ENCODE results near the gene SARDH. TPM values are rescaled to one million over a fixed set of nuclear protein-coding genes. Genes with fewer than 3 reads are reported as not detected.

SARDH gene
- total and polyA plus RNA-seq, 2 of the 8 experiments (the other 6 are each of a cell fraction or from before 2014, with no cell fraction given) = 6.4 to 7.4 TPM

DNA sequence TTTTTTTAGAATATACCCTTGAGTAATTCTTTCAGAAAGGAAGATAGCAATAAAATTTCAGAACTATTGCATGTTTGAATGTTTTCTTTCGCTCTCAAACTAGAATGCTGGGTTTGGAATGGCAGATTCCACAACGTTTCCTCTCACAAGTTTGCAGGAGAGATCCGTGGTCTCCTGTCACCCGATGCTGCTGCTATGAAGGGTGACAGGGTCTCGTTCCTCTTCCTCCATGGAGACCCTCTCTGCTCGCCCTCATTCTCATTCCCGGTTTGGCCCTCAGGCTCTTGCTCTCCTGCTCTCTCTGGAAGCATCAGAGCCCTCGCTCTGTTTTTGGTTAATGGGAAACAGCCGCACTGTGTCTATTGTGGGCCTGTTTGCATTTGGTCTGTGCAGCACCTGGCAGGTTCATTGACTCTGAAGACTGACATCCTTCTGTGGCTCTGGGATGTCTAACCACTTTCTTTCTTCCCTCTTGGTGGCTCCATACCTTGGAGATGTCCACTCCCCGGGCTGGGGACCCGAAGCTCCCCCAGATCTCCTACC lies 116.4 kb downstream of the SARDH start:
- no peak overlapping the region for H3K4ac ChIP-seq (replicated peaks; ENCODE audit: insufficient read length, low read depth, low read length)
- DNase-seq (ENCODE audit: low read depth in 1 of 2, low spot score in 2 of 2) (no peak), FAIRE-seq (no peak)
- no peak overlapping the region for H2BK12ac ChIP-seq (ENCODE audit: low read depth, low read length)
- H3K18ac ChIP-seq (ENCODE audit: extremely low read depth, low read length) = no peak overlapping the region
- H2BK120ac ChIP-seq (replicated peaks; ENCODE audit: low read depth, low read length) = no peak overlapping the region
- H3K14ac ChIP-seq (ENCODE audit: insufficient read length) = no peak overlapping the region
- peaks cover 0 to 5% (median 0%) of the 10 kb centered on the region in 4 experiments; a peak in 2 of 7 replicates for H3K27me3 ChIP-seq (replicated peaks in 1 of 4; ENCODE audit: control insufficient read depth in 3 of 4, extremely low read depth in 1 of 4, insufficient read depth in 3 of 4, low read length in 3 of 4)
- H2BK5ac ChIP-seq (ENCODE audit: low read depth, low read length) = no peak overlapping the region
- no peaks in the 10 kb centered on the region for H3K4me1 ChIP-seq (replicated peaks in 1 of 4; ENCODE audit: control insufficient read depth in 3 of 4, insufficient read depth in 4 of 4, low read length in 3 of 4)
- H4K20me1 ChIP-seq (replicated peaks in 1 of 2; ENCODE audit: control insufficient read depth in 1 of 2, insufficient read depth in 2 of 2, low read length in 2 of 2) = no peaks in the 10 kb centered on the region
- no peak overlapping the region for H2AFZ ChIP-seq (ENCODE audit: low read length)
- no peak overlapping the region for H3K4me3 ChIP-seq (ENCODE audit: extremely low read depth in 1 of 4, insufficient read depth in 2 of 4, low read depth in 3 of 4, low read length in 4 of 4)
- no peak overlapping the region for H2AK5ac ChIP-seq (ENCODE audit: low read depth, low read length)
- H3K9ac ChIP-seq (replicated peaks in 1 of 4; ENCODE audit: extremely low read depth in 1 of 4, low read depth in 3 of 4, low read length in 3 of 4) = no peak overlapping the region
- H3K9me3 ChIP-seq (ENCODE audit: insufficient read depth in 2 of 2, low read depth in 1 of 2, low read length in 1 of 2) = peaks cover 3 to 6% of the 10 kb centered on the region in 2 experiments; a peak in 3 of 4 replicates
- H3K79me1 ChIP-seq (ENCODE audit: low read depth, low read length) = no peaks in the 10 kb centered on the region
- H3K4me2 ChIP-seq (ENCODE audit: insufficient read depth in 1 of 2, low read depth in 2 of 2, low read length in 2 of 2) = no peak overlapping the region
- ChIA-PET POLR2A (ENCODE audit: partially characterized antibody) (no interaction called here), CTCF (ENCODE audit: partially characterized antibody) (no interaction called here)
- H3K79me2 ChIP-seq (ENCODE audit: control insufficient read depth in 1 of 2, insufficient read depth in 2 of 2, low read length in 2 of 2) = no peaks in the 10 kb centered on the region
- H3K23me2 ChIP-seq (ENCODE audit: low read depth, low read length) = no peaks in the 10 kb centered on the region
- H3K23ac ChIP-seq (ENCODE audit: insufficient read length) = no peak overlapping the region
- TF ChIP-seq SRF (IDR thresholded peaks at IDR 0.05; ENCODE audit: low read depth, low read length) (no peak), RAD21 (IDR thresholded peaks at IDR 0.05 in 1 of 2, conservative IDR thresholded peaks at IDR 0.05 in 1 of 2; ENCODE audit: low read depth in 2 of 2, low read length in 2 of 2) (no peak), CHD2 (IDR thresholded peaks at IDR 0.05; ENCODE audit: low read length) (no peak), SIX5 (IDR thresholded peaks at IDR 0.05; ENCODE audit: low read depth, low read length) (no peak), TAF7 (optimal IDR thresholded peaks at IDR 0.05; ENCODE audit: borderline replicate concordance, low read depth, low read length) (no peak), POU5F1 (IDR thresholded peaks at IDR 0.05; ENCODE audit: low read depth, low read length) (no peak), BACH1 (IDR thresholded peaks at IDR 0.05; ENCODE audit: low read length) (no peak), SP4 (IDR thresholded peaks at IDR 0.05; ENCODE audit: low read length) (no peak), SP1 (IDR thresholded peaks at IDR 0.05; ENCODE audit: low read depth, low read length) (no peak), TCF12 (IDR thresholded peaks at IDR 0.05; ENCODE audit: low read depth, low read length) (no peak), CBX8 (IDR thresholded peaks at IDR 0.05; ENCODE audit: borderline replicate concordance, low read depth, low read length) (no peak)
- no peak overlapping the region for H2BK15ac ChIP-seq (ENCODE audit: low read length)
- no peak overlapping the region for H4K5ac ChIP-seq (ENCODE audit: insufficient read length, low read depth, low read length)
- H3K27ac ChIP-seq (ENCODE audit: low read depth, low read length) = no peak overlapping the region
- H3K36me3 ChIP-seq (ENCODE audit: control insufficient read depth in 2 of 4, insufficient read depth in 4 of 4, low read length in 3 of 4) = no peaks in the 10 kb centered on the region
- H4K91ac ChIP-seq (replicated peaks; ENCODE audit: insufficient read length, low read length) = no peak overlapping the region
- 80% methylated on average over 11 of the region's 11 CpGs; no CpG with 5 or more reads in 1 of the 2 experiments for WGBS, 2 experiments (ENCODE audit: extremely low coverage in 1 of 2, insufficient coverage in 1 of 2, insufficient read length in 1 of 2, insufficient replicate concordance in 2 of 2, low coverage in 1 of 2, low lambda C conversion rate in 2 of 2, missing lambda C conversion rate in 1 of 2)
- H2BK20ac ChIP-seq (ENCODE audit: low read length) = no peak overlapping the region
- H3K56ac ChIP-seq (replicated peaks; ENCODE audit: insufficient read length, low read depth, low read length) = no peak overlapping the region
- no peak overlapping the region for H4K8ac ChIP-seq (ENCODE audit: extremely low read depth, insufficient read depth, low read length)
